OCI-LY7 (cell line): Measurements from ENCODE around the gene BRSK2. TPM values are rescaled to one million over a fixed set of nuclear protein-coding genes. Genes with fewer than 3 reads are reported as not detected.

ENCODE experiments used
- BruUV-seq: library from RNA; stranded (reverse); fragments of 400-500 nt; replicated peaks from 2 replicates; lab custom pipeline; 2021; lab: Mats Ljungman, UMichigan
- CTCF ChIA-PET: fragments of 300-600 bp; sonication (Branson Sonifier 250); formaldehyde crosslinking; loops from one replicate; lab custom pipeline; 2022; ENCODE audit warnings: antibody characterized with exemption; ENCODE audit not compliant: unreplicated experiment; lab: Charles Lee
- POLR2A ChIA-PET: fragments of 300-600 bp; sonication (Branson Sonifier 250); formaldehyde crosslinking; loops from one replicate; lab custom pipeline; 2022; ENCODE audit warnings: antibody characterized with exemption; lab: Charles Lee
- DNase-seq: peaks from one replicate; pipeline ENCODE4 v3.0.0-alpha.2; 2015; ENCODE audit warnings: low spot score
- H2AFZ ChIP-seq: fragments of 200-600 bp; sonication (generic), shearing (Covaris generic); 2 replicates; pipeline ENCODE4 v1.6.1; 2014; ENCODE audit warnings: mild to moderate bottlenecking, antibody characterized with exemption, low read length, moderate library complexity
- H3K27ac ChIP-seq: fragments of 200-600 bp; sonication (generic); 2 replicates; pipeline ENCODE4 v1.5.1; 2014; ENCODE audit warnings: mixed run types, low read depth, mild to moderate bottlenecking, moderate library complexity, low read length, inconsistent platforms; ENCODE audit not compliant: poor library complexity, severe bottlenecking
- H3K36me3 ChIP-seq: fragments of 200-600 bp; sonication (generic); 2 replicates; pipeline ENCODE4 v1.6.1; 2014; ENCODE audit warnings: mild to moderate bottlenecking, antibody characterized with exemption, low read length, moderate library complexity, mixed read lengths; ENCODE audit not compliant: insufficient read depth
- H3K4me1 ChIP-seq: fragments of 200-600 bp; sonication (generic); 2 replicates; pipeline ENCODE4 v1.5.1; 2014; ENCODE audit warnings: mild to moderate bottlenecking, low read length; ENCODE audit not compliant: insufficient read depth, poor library complexity, severe bottlenecking
- H3K4me2 ChIP-seq: fragments of 200-600 bp; sonication (generic); 2 replicates; pipeline ENCODE4 v1.6.1; 2014; ENCODE audit warnings: mild to moderate bottlenecking, low read length
- H3K4me3 ChIP-seq: fragments of 200-600 bp; sonication (generic); 2 replicates; pipeline ENCODE4 v1.5.1; 2014; ENCODE audit warnings: mild to moderate bottlenecking, low read depth, low read length; ENCODE audit not compliant: poor library complexity, severe bottlenecking
- H3K79me2 ChIP-seq: fragments of 200-600 bp; sonication (generic); 2 replicates; pipeline ENCODE4 v1.6.1; 2016; ENCODE audit warnings: low read depth, mild to moderate bottlenecking, low read length, moderate library complexity, mixed read lengths; ENCODE audit not compliant: insufficient read depth
- H3K9me2 ChIP-seq: fragments of 200-600 bp; sonication (generic); 2 replicates; pipeline ENCODE4 v1.6.1; 2016; ENCODE audit warnings: mild to moderate bottlenecking, low read length, mixed read lengths; ENCODE audit not compliant: insufficient read depth
- H3K9me3 ChIP-seq: fragments of 200-600 bp; sonication (generic); 2 replicates; pipeline ENCODE4 v1.6.1; 2014; ENCODE audit warnings: mild to moderate bottlenecking, mixed run types, low read length, mixed read lengths
- H4K20me1 ChIP-seq: fragments of 200-600 bp; sonication (generic); 2 replicates; pipeline ENCODE4 v1.6.1; 2014; ENCODE audit warnings: mild to moderate bottlenecking, antibody characterized with exemption, low read length, moderate library complexity, mixed read lengths; ENCODE audit not compliant: insufficient read depth
- CTCF ChIP-seq: fragments of 200-600 bp; sonication (generic); conservative IDR thresholded peaks from 2 replicates; pipeline ENCODE4 v1.5.1; 2014; ENCODE audit warnings: mild to moderate bottlenecking, antibody characterized with exemption, low read length, moderate library complexity, mixed read lengths
- EZH2phosphoT487 ChIP-seq: fragments of 200-600 bp; sonication (generic); IDR thresholded peaks from 2 replicates; pipeline ENCODE4 v1.6.1; 2018; ENCODE audit warnings: low read depth, borderline replicate concordance, mild to moderate bottlenecking, mixed run types, antibody characterized with exemption, low read length, moderate library complexity, mixed read lengths
- intact Hi-C: fragments of 100-400 bp; cut with micrococcal nuclease; formaldehyde crosslinking; loops from one replicate; pipeline ENCODE4 v1.10.0; 2022; ENCODE audit not compliant: unreplicated experiment
- total RNA-seq, 2 experiments: library from RNA; depleted of rRNA in 1 of 2; stranded (reverse); fragments of >200 nt in 1 of 2; shearing (Covaris generic) in 1 of 2; gene quantifications; 2 replicates each; pipeline ENCODE4 v1.2.3, GENCODE V29; 2014 to 2022

BRSK2 gene
- total RNA-seq, 2 experiments from 2014 or later: not detected

DNA sequence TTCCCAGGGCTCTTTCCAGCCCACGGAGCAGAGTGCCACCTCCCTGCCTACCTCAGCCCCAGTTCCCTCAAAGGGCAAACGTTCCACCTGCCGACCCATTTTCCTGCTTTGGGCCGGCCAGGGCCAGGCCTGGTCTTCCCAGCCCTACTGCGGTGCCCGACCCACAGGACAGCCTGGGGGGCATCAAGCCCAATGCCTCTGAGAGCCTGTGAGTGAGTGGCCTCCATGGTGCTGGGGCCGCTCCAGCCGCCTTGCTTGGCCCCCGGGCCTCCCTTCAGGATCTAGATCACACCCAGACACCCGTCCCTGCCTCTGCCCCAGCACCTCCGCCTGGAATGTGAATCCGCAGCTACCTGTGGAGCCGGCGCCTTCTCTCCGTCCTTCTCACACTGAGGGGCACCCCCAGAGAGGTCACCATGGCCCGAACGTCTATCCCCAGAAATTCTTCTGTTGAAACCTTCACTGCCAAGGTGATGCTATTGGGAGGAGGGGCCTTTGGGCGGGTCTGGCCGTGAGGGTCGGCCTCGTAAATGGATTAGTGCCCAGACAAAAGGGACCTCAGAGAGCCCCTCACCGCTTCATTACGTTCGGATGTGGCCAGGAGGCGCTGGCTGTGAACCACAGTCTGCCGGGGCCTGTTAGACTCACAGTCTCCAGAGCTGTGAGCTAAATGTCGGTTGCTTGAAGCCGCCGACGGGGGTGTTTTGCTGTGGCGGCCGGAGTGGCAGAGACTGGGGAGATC is 36.2 kb upstream of the BRSK2 start:
- H3K4me2 ChIP-seq: no peak overlapping the region
- H3K4me1 ChIP-seq: no peaks in the 10 kb centered on the region
- H3K9me3 ChIP-seq: no peaks in the 10 kb centered on the region
- no peaks in the 10 kb centered on the region for H4K20me1 ChIP-seq
- H3K27ac ChIP-seq: no peak overlapping the region
- ChIA-PET CTCF (no interaction called here), POLR2A (no interaction called here)
- intact Hi-C loops: no loop called here
- BruUV-seq: no TSS peak
- no peak overlapping the region for H3K4me3 ChIP-seq
- H3K36me3 ChIP-seq: no peaks in the 10 kb centered on the region
- no peak overlapping the region for H2AFZ ChIP-seq
- TF ChIP-seq EZH2phosphoT487 (no peak), CTCF (no peak)
- H3K9me2 ChIP-seq: no peaks in the 10 kb centered on the region
- H3K79me2 ChIP-seq: no peaks in the 10 kb centered on the region
- DNase-seq: no peak

- no peaks in the 10 kb centered on the region for H4K20me1 ChIP-seq
- no peak overlapping the region for H2AFZ ChIP-seq
- H3K4me2 ChIP-seq: no peak overlapping the region
- TF ChIP-seq EZH2phosphoT487: no peak
- H3K27ac ChIP-seq: no peak overlapping the region
- H3K36me3 ChIP-seq: no peaks in the 10 kb centered on the region
- no peaks in the 10 kb centered on the region for H3K9me2 ChIP-seq
- no peaks in the 10 kb centered on the region for H3K79me2 ChIP-seq
- ChIA-PET POLR2A (no interaction called here), CTCF (no interaction called here)
- no peak for DNase-seq
- no peaks in the 10 kb centered on the region for H3K9me3 ChIP-seq
- H3K4me1 ChIP-seq: no peaks in the 10 kb centered on the region
- H3K4me3 ChIP-seq: no peak overlapping the region
- intact Hi-C loops: no loop called here
- BruUV-seq: no TSS peak
Measured at GRCh38 chr11:1354125-1354938, 35.4 kb upstream of the BRSK2 start.

- Histone ChIP-seq H3K27ac (no peak overlapping the region), H3K4me3 (no peak overlapping the region), H3K4me2 (no peak overlapping the region), H2AFZ (no peak overlapping the region), H3K4me1 (no peaks in the 10 kb centered on the region), H3K36me3 (no peaks in the 10 kb centered on the region), H3K9me3 (no peaks in the 10 kb centered on the region), H3K9me2 (no peaks in the 10 kb centered on the region), H4K20me1 (no peaks in the 10 kb centered on the region), H3K79me2 (no peaks in the 10 kb centered on the region)
- ChIA-PET POLR2A (interaction anchor here (0.6 kb wide), 1 partner anchor 183 kb away, joined by 3 read pairs; no protein-coding TSS in a partner anchor), CTCF (no interaction called here)
- intact Hi-C loops: no loop called here
- BruUV-seq: no TSS peak
- TF ChIP-seq CTCF: no peak
- TF ChIP-seq EZH2phosphoT487: no peak
- no peak for DNase-seq
Measured at GRCh38 chr11:1356007-1356435, 33.7 kb upstream of the BRSK2 start.
